ENCODE data around the gene COQ8A. TPM values are rescaled to one million over a fixed set of nuclear protein-coding genes. Genes with fewer than 3 reads are reported as not detected.

The COQ8A gene
- total RNA-seq, 2 experiments from 2014 or later = 27.2 to 28.5 TPM

GRCh38 chr1:226967665-226968064, 27.6 kb downstream of the COQ8A start:
- Mint-ChIP-seq H3K9me3 (peaks cover 4% of the 10 kb centered on the region), H3K4me3 (no peak overlapping the region), H3K4me1 (peaks cover 2% of the 10 kb centered on the region), H3K27ac (no peak overlapping the region), H3K27me3 (no peaks in the 10 kb centered on the region), H3K36me3 (peaks cover 32% of the 10 kb centered on the region)
- no peak for DNase-seq

GRCh38 chr1:226971765-226972164, 31.7 kb downstream of the COQ8A start:
- no peak overlapping the region for H3K4me3 Mint-ChIP-seq
- DNase-seq = no peak
- no peaks in the 10 kb centered on the region for H3K4me1 Mint-ChIP-seq
- H3K9me3 Mint-ChIP-seq = peaks cover 4% of the 10 kb centered on the region
- H3K27ac Mint-ChIP-seq = no peak overlapping the region
- H3K36me3 Mint-ChIP-seq = peaks cover 29% of the 10 kb centered on the region
- H3K27me3 Mint-ChIP-seq = no peaks in the 10 kb centered on the region

GRCh38 chr1:226972931-226973330, 32.8 kb downstream of the COQ8A start:
- no peak overlapping the region for H3K4me3 Mint-ChIP-seq
- H3K27me3 Mint-ChIP-seq = no peaks in the 10 kb centered on the region
- no peak for DNase-seq
- peaks cover 4% of the 10 kb centered on the region for H3K9me3 Mint-ChIP-seq
- H3K36me3 Mint-ChIP-seq = peaks cover 26% of the 10 kb centered on the region
- no peaks in the 10 kb centered on the region for H3K4me1 Mint-ChIP-seq
- no peak overlapping the region for H3K27ac Mint-ChIP-seq

- peaks cover 25% of the 10 kb centered on the region for H3K36me3 Mint-ChIP-seq
- H3K4me3 Mint-ChIP-seq = no peak overlapping the region
- H3K27ac Mint-ChIP-seq = no peak overlapping the region
- H3K27me3 Mint-ChIP-seq = no peaks in the 10 kb centered on the region
- H3K4me1 Mint-ChIP-seq = no peaks in the 10 kb centered on the region
- no peak for DNase-seq
- H3K9me3 Mint-ChIP-seq = peaks cover 4% of the 10 kb centered on the region
These were observed 33.3 kb downstream of the COQ8A start for GRCh38 chr1:226973371-226973897.

GRCh38 chr1:226973898-226974543, 33.9 kb downstream of the COQ8A start:
- no peaks in the 10 kb centered on the region for H3K27me3 Mint-ChIP-seq
- no peaks in the 10 kb centered on the region for H3K4me1 Mint-ChIP-seq
- H3K36me3 Mint-ChIP-seq = peaks cover 19% of the 10 kb centered on the region
- peaks cover 4% of the 10 kb centered on the region for H3K9me3 Mint-ChIP-seq
- no peak overlapping the region for H3K4me3 Mint-ChIP-seq
- no peak for DNase-seq
- H3K27ac Mint-ChIP-seq = no peak overlapping the region

- Mint-ChIP-seq H3K4me1 (no peaks in the 10 kb centered on the region), H3K36me3 (peaks cover 12% of the 10 kb centered on the region)
- no peak for DNase-seq
These were observed 34.6 kb downstream of the COQ8A start for GRCh38 chr1:226974544-226975258.

GRCh38 chr1:226975259-226976250, 35.5 kb downstream of the COQ8A start:
- no peak for DNase-seq
- H3K27ac Mint-ChIP-seq = no peak overlapping the region
- no peaks in the 10 kb centered on the region for H3K4me1 Mint-ChIP-seq
- peaks cover 7% of the 10 kb centered on the region for H3K36me3 Mint-ChIP-seq
- H3K27me3 Mint-ChIP-seq = no peaks in the 10 kb centered on the region
- H3K4me3 Mint-ChIP-seq = no peak overlapping the region
- H3K9me3 Mint-ChIP-seq = peaks cover 4% of the 10 kb centered on the region

More at GRCh38 chr1:226974544-226975258, 34.6 kb downstream of the COQ8A start:
- Mint-ChIP-seq H3K27ac (no peak overlapping the region), H3K9me3 (peaks cover 4% of the 10 kb centered on the region), H3K4me3 (no peak overlapping the region), H3K27me3 (no peaks in the 10 kb centered on the region)

GRCh38 chr1:226976276-226976977, 36.3 kb downstream of the COQ8A start:
- H3K27ac Mint-ChIP-seq = no peak overlapping the region
- H3K4me3 Mint-ChIP-seq = no peak overlapping the region
- peaks cover 7% of the 10 kb centered on the region for H3K36me3 Mint-ChIP-seq
- H3K4me1 Mint-ChIP-seq = no peaks in the 10 kb centered on the region
- peaks cover 4% of the 10 kb centered on the region for H3K9me3 Mint-ChIP-seq
- no peaks in the 10 kb centered on the region for H3K27me3 Mint-ChIP-seq
- DNase-seq = no peak

- no peak for DNase-seq
- Mint-ChIP-seq H3K27ac (no peak overlapping the region), H3K4me1 (no peaks in the 10 kb centered on the region), H3K27me3 (no peaks in the 10 kb centered on the region), H3K4me3 (no peak overlapping the region), H3K36me3 (peaks cover 1% of the 10 kb centered on the region), H3K9me3 (no peaks in the 10 kb centered on the region)
These were observed 37.0 kb downstream of the COQ8A start for GRCh38 chr1:226976978-226977642.

GRCh38 chr1:226977643-226978431, 37.7 kb downstream of the COQ8A start:
- Mint-ChIP-seq H3K9me3 (no peaks in the 10 kb centered on the region), H3K36me3 (no peaks in the 10 kb centered on the region), H3K4me1 (no peaks in the 10 kb centered on the region), H3K4me3 (no peak overlapping the region), H3K27ac (no peak overlapping the region), H3K27me3 (no peaks in the 10 kb centered on the region)
- no peak for DNase-seq

- H3K4me1 Mint-ChIP-seq = no peaks in the 10 kb centered on the region
- DNase-seq = no peak
- H3K4me3 Mint-ChIP-seq = no peak overlapping the region
- no peaks in the 10 kb centered on the region for H3K9me3 Mint-ChIP-seq
- H3K36me3 Mint-ChIP-seq = no peaks in the 10 kb centered on the region
- H3K27me3 Mint-ChIP-seq = no peaks in the 10 kb centered on the region
- no peak overlapping the region for H3K27ac Mint-ChIP-seq
These were observed 38.5 kb downstream of the COQ8A start for GRCh38 chr1:226978432-226979114.

GRCh38 chr1:226979115-226979516, 39.0 kb downstream of the COQ8A start:
- Mint-ChIP-seq H3K9me3 (no peaks in the 10 kb centered on the region), H3K4me3 (no peak overlapping the region), H3K4me1 (no peaks in the 10 kb centered on the region), H3K36me3 (no peaks in the 10 kb centered on the region), H3K27me3 (no peaks in the 10 kb centered on the region), H3K27ac (no peak overlapping the region)
- no peak for DNase-seq

- Mint-ChIP-seq H3K9me3 (no peaks in the 10 kb centered on the region), H3K27ac (no peak overlapping the region), H3K4me1 (no peaks in the 10 kb centered on the region), H3K4me3 (no peak overlapping the region), H3K36me3 (no peaks in the 10 kb centered on the region), H3K27me3 (no peaks in the 10 kb centered on the region)
- no peak for DNase-seq
These were observed 39.5 kb downstream of the COQ8A start for GRCh38 chr1:226979517-226980121.

Data from activated naive CD8-positive, alpha-beta T cell treated with anti-CD3 and anti-CD28 coated beads for 36 hours (primary cell).